Suppressor macrophage (primary cell): Measurements from ENCODE around the gene CNPY4.

Experiments used
- DNase-seq, 4 experiments: peaks; one replicate each; pipeline ENCODE4 v3.0.0-alpha.2; 2020 to 2022
- total RNA-seq, 17 experiments: gene quantifications; one replicate each; lab custom pipeline; 2026; ENCODE audit warnings: mixed read lengths in 6 of 17, inconsistent platforms in 3 of 17; lab: John Stamatoyannopoulos, UW

Gene CNPY4
- 2.7 to 11.2 (median 6.1) reads per million in 17 experiments for total RNA-seq

- DNase-seq = peak; percentile 97 to 98 (median 98)
These were observed at the start of gene CNPY4, which contains the start of gene TAF6 for GRCh38 chr7:100119072-100119969. Gene CNPY4, plus strand, starts transcription at chr7:100119634. Its CDS starts 111 bp downstream, at chr7:100119745. Gene TAF6, minus strand, starts transcription at chr7:100119358. Its CDS starts 5,149 bp downstream, at chr7:100114209.

GRCh38 chr7:100069991-100070390 lies 49.4 kb upstream of the CNPY4 start:
- no peak for DNase-seq

DNA sequence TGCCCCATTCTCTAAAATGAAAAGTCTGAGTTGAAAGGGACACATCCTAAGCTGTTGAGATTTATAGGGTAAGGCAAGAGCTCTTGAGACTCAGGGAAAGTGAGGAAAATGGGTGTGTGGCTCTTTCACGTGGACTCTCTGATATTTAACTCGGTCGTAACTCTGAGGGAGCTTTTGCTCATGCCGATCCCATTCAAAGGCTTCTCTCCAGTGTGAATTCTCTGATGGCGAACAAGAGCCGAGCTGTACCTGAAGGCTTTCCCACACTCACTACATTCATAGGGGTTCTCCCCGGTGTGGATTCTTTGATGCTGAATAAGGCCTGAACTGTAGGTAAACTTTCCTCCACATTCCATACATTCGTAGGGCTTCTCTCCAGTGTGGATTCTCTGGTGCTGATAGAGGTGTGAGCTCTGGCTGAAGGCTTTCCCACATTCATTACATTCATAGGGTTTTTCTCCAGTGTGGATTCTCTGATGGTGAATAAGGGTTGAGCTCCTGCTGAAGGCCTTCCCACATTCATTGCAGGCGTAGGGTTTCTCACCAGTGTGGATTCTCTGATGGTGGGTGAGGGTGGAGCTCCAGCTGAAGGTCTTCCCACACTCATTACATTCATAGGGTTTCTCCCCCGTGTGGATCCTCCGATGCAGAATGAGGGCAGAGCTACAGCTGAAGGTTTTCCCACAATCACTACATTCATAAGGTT lies 48.3 kb upstream of the CNPY4 start:
- no peak for DNase-seq

DNA sequence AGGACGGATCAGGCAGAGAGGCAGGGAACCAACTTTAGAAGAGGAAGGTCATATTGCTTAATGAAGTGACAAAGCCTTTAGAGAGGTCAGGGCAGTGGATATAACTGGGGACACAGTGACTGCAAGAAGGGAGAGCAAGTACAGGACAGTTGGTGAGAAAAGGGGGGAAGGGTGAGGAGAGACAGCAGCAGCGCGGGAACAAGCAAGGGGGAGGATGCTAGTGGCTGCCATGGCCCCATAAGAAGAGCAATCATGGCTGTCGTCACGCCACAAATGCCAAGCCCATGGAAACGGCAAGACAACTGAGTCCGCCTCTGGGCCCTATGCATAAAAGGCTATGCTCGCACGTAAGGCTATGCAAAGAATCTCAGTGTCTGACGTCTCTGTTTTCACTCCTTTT lies 47.0 kb upstream of the CNPY4 start:
- no peak for DNase-seq

DNA sequence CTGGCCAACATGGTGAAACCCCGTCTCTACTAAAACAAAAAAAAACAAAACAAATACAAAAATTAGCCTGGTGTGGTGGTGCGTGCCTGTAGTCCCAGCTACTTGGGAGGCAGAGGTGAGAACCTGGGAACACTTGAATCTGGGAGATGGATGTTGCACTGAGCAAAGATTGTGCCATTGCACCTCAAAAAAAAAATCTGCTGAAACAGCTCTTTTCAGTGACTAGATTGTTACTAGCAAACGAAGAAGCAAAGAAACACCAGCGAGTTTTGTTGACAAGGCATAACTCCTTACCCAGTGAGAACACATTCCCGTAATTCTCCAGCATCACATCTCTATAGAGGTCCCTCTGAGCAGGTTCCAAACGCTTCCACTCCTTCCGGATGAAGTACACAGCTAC lies 44.6 kb upstream of the CNPY4 start:
- no peak for DNase-seq

GRCh38 chr7:100075418-100075817 lies 44.0 kb upstream of the CNPY4 start:
- no peak for DNase-seq

DNA sequence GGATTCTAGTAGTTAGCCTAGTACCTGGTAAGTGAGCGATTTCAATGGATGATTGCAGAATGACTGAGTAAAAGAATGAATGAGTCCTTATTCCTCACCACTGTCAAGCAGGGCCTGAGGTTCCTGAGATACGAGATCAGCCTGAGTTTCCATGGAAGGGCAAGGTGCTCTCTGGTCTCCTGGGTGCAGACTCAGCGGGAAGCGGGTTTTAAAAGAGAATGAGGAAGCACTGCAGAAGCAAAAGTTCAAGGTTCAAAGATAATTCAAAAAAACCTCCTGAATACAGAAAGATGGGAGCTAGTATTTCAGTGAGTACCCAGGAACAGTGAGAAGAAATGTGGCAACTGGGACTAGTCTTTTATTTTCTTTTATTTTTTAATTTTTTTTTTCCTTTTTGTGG lies 42.2 kb upstream of the CNPY4 start:
- no peak for DNase-seq

- no peak for DNase-seq
These were observed 40.3 kb upstream of the CNPY4 start for GRCh38 chr7:100079024-100079560.

- DNase-seq = peak; percentile 22 to 38 (median 30)
These were observed 38.4 kb upstream of the CNPY4 start for GRCh38 chr7:100080907-100081534.

DNA sequence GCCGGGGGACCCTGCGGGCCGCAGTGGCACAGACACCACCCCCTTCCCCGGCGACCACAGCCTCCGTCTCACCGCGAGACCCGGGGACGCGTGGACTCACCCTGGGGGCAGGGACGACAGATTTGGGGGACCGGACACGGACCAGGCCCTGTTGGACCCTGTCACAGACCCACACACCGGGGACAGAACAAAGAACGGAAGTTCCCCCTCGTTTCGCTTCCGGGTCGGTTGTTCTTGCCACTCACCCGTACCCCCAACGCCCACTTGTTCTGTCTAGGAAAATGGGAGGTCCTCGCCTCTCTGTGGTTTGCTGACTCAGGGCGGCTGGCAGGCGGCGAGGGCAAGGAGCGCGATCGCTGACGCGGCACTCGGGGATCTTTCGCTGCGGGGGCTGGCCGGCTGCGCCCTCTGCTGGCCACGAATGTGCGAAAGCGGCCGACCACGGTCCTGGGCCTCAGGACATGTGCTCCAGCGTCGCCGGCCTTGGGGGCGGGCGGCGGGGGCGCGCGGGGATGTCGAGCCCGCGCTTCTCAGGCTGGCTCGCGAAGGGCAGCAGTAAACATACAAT lies 37.8 kb upstream of the CNPY4 start, which contains the start of gene ZNF3:
ZNF3 (minus strand) TSS at position 189 of the 568 bp plus-strand sequence. CDS start 4,366 bp downstream, outside the sequence.
- DNase-seq = peak; percentile 99

GRCh38 chr7:100082978-100083377 lies 36.5 kb upstream of the CNPY4 start:
- no peak for DNase-seq

DNA sequence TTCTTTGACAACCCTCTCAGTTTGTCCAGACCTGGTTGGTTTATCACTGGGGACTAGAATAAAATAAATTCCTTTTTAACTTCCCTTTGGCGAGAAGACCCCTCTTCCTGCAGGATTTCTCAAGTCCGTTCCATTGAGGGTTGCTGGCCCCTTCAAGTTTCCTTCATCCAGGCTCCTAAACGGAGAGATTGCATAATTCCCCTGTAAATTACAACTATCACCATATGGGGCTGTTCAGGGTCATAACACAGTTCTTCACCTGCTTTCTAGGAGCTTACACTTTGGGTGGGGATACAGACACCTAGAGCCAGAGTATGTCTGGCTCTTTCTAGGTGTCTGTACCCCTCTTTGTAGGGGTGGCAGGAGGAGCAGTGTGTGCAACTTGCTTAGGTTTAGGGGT lies 33.9 kb upstream of the CNPY4 start:
- DNase-seq = no peak

GRCh38 chr7:100087055-100087750 lies 32.2 kb upstream of the CNPY4 start:
- no peak for DNase-seq

GRCh38 chr7:100088095-100088620 lies 31.3 kb upstream of the CNPY4 start:
- DNase-seq = no peak

GRCh38 chr7:100088621-100089457 lies 30.6 kb upstream of the CNPY4 start, which contains the start of gene COPS6:
Gene COPS6, plus strand, starts transcription at chr7:100088969. Its CDS starts 22 bp downstream, at chr7:100088991.
- DNase-seq = peak; percentile 81 to 95 (median 88)

DNA sequence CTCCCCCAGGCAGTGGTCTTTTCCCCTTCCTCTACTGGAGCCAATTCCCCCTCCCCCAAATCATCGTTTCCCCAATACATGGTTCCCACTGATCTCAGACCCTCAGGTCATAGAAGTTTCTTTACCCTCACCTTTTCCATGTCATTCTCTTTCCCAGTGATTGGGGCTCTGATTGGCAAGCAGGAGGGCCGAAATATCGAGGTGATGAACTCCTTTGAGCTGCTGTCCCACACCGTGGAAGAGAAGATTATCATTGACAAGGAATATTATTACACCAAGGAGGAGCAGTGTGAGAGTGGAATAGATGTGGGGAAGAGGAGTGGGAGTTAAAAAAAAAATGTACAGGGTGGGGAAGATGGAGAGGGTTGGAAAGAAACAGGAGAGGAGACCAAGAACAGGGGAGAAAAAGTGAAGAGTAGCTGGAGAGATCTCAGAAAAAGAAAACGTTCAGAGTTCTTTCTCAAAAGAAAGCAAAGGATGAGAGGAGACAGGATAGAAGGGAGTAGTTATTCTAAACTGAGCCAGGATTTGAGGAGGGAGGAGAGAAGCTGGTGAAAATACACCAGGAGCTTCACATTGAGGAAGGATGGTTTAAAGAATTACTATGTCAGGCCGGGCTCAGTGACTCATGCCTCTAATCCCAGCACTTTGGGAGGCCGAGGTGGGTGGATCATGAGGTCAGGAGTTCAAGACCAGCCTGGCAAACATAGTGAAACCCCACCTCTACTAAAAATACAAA lies 29.8 kb upstream of the CNPY4 start:
- DNase-seq = peak in 1 of 4 experiments; percentile 9

GRCh38 chr7:100090527-100091410 lies 28.7 kb upstream of the CNPY4 start:
- no peak for DNase-seq
